HepG2 (cell line): ENCODE data around the gene CEP97. TPM values are rescaled to one million over a fixed set of nuclear protein-coding genes. Genes with fewer than 3 reads are reported as not detected.

ENCODE experiments used
- ATF1 ChIP-seq: IDR thresholded peaks from 2 replicates; pipeline ENCODE4 v1.6.1; 2016; ENCODE audit warnings: mild to moderate bottlenecking, control low read depth
- CREM ChIP-seq, 2 experiments: sonication (generic) in 1 of 2; formaldehyde crosslinking in 1 of 2; IDR thresholded peaks; 2 replicates each; pipeline versions ENCODE4 v1.4.0 to v1.6.1; 2016 to 2020; ENCODE audit warnings: antibody characterized with exemption in 1 of 2, mild to moderate bottlenecking in 1 of 2, missing genetic modification reagents in 1 of 2
- FIP1L1 ChIP-seq: fragments of 200-400 bp; formaldehyde crosslinking; IDR thresholded peaks from 2 replicates; pipeline ENCODE4 v1.6.1; 2018; ENCODE audit warnings: low read depth, mild to moderate bottlenecking, low read length, moderate library complexity, borderline replicate concordance; ENCODE audit not compliant: insufficient read depth
- GFI1 ChIP-seq: sonication (generic); formaldehyde crosslinking; IDR thresholded peaks from 2 replicates; pipeline ENCODE4 v1.5.0; 2020; ENCODE audit warnings: missing genetic modification reagents, mild to moderate bottlenecking, borderline replicate concordance
- HNF1A ChIP-seq, 2 experiments: sonication (generic) in 1 of 2; formaldehyde crosslinking in 1 of 2; IDR thresholded peaks; 2 replicates each; pipeline versions ENCODE4 v1.4.0 to v1.6.1; 2016 to 2020; ENCODE audit warnings: borderline replicate concordance in 1 of 2, low read depth in 1 of 2, mild to moderate bottlenecking in 1 of 2, missing genetic modification reagents in 1 of 2
- KAT7 ChIP-seq: IDR thresholded peaks from 2 replicates; pipeline ENCODE4 v1.6.1; 2018; ENCODE audit warnings: borderline replicate concordance, missing compliant biosample characterization
- MIER3 ChIP-seq: IDR thresholded peaks from 2 replicates; pipeline ENCODE4 v1.6.1; 2016; ENCODE audit warnings: missing compliant biosample characterization, borderline replicate concordance
- polyA plus RNA-seq, 8 experiments: library from polyadenylated mRNA; depleted of rRNA in 3 of 8; stranded (reverse) in 7 of 8; unstranded in 1 of 8; fragments of >200 nt; fragmentation: Illumina TruSeq in 4 of 8; extraction: Trizol in 4 of 8; gene quantifications; 2 replicates each; pipeline versions ENCODE4 v1.2.1 to v1.2.3, GENCODE V29; 2011 to 2016; ENCODE audit warnings: low read depth in 4 of 8, missing spikeins in 1 of 8, mixed read lengths in 1 of 8; ENCODE audit not compliant: insufficient read depth in 1 of 8
- total RNA-seq, 5 experiments: library from RNA; depleted of rRNA; stranded (reverse); fragments of >200 nt; fragmentation: Illumina TruSeq; extraction: Trizol; gene quantifications; 2 replicates each; pipeline ENCODE4 v1.2.3, GENCODE V29; 2016; ENCODE audit warnings: low read depth in 1 of 5
- TF ChIP-seq, protein P1 (sequence below): sonication (generic); formaldehyde crosslinking; IDR thresholded peaks from 2 replicates; pipeline ENCODE4 v1.4.0; 2020; ENCODE audit warnings: mild to moderate bottlenecking, missing genetic modification reagents
- TF ChIP-seq, protein P2 (sequence below): sonication (generic); formaldehyde crosslinking; IDR thresholded peaks from 2 replicates; pipeline ENCODE4 v1.4.0; 2020; ENCODE audit warnings: missing genetic modification reagents, borderline replicate concordance
- TF ChIP-seq, protein P3 (sequence below): sonication (generic); formaldehyde crosslinking; IDR thresholded peaks from 2 replicates; pipeline ENCODE4 v1.4.0; 2020; ENCODE audit warnings: missing genetic modification reagents

The CEP97 gene
- total and polyA plus RNA-seq, 2 of the 13 experiments (the other 11 are each of a cell fraction or from before 2014, with no cell fraction given) = 0.99 to 6.5 TPM

- TF ChIP-seq CREM (IDR thresholded peaks at IDR 0.05) (peak; percentile 99), CREM (CRISPR knock-in tag; IDR thresholded peaks at IDR 0.05) (peak; percentile 63; the same call in 1 of the 2 replicates), KAT7 (CRISPR knock-in tag) (peak; percentile 67), FIP1L1 (no peak), GFI1 (CRISPR knock-in tag) (no peak), MIER3 (peak; percentile 53; the same call in 1 of the 2 replicates), HNF1A (IDR thresholded peaks at IDR 0.05; ENCODE audit: low read depth) (no peak), HNF1A (CRISPR knock-in tag; IDR thresholded peaks at IDR 0.05; ENCODE audit: borderline replicate concordance) (peak; percentile 60; the same call in 1 of the 2 replicates), ATF1 (CRISPR knock-in tag) (peak; percentile 95)
- TF ChIP-seq, protein P1, sequence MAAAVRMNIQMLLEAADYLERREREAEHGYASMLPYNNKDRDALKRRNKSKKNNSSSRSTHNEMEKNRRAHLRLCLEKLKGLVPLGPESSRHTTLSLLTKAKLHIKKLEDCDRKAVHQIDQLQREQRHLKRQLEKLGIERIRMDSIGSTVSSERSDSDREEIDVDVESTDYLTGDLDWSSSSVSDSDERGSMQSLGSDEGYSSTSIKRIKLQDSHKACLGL (CRISPR knock-in tag) = no peak; the same call in none of the 2 replicates
- TF ChIP-seq, protein P2, sequence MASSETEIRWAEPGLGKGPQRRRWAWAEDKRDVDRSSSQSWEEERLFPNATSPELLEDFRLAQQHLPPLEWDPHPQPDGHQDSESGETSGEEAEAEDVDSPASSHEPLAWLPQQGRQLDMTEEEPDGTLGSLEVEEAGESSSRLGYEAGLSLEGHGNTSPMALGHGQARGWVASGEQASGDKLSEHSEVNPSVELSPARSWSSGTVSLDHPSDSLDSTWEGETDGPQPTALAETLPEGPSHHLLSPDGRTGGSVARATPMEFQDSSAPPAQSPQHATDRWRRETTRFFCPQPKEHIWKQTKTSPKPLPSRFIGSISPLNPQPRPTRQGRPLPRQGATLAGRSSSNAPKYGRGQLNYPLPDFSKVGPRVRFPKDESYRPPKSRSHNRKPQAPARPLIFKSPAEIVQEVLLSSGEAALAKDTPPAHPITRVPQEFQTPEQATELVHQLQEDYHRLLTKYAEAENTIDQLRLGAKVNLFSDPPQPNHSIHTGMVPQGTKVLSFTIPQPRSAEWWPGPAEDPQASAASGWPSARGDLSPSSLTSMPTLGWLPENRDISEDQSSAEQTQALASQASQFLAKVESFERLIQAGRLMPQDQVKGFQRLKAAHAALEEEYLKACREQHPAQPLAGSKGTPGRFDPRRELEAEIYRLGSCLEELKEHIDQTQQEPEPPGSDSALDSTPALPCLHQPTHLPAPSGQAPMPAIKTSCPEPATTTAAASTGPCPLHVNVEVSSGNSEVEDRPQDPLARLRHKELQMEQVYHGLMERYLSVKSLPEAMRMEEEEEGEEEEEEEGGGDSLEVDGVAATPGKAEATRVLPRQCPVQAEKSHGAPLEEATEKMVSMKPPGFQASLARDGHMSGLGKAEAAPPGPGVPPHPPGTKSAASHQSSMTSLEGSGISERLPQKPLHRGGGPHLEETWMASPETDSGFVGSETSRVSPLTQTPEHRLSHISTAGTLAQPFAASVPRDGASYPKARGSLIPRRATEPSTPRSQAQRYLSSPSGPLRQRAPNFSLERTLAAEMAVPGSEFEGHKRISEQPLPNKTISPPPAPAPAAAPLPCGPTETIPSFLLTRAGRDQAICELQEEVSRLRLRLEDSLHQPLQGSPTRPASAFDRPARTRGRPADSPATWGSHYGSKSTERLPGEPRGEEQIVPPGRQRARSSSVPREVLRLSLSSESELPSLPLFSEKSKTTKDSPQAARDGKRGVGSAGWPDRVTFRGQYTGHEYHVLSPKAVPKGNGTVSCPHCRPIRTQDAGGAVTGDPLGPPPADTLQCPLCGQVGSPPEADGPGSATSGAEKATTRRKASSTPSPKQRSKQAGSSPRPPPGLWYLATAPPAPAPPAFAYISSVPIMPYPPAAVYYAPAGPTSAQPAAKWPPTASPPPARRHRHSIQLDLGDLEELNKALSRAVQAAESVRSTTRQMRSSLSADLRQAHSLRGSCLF (CRISPR knock-in tag) = peak; percentile 61; the same call in 1 of the 2 replicates
- TF ChIP-seq, protein P3, sequence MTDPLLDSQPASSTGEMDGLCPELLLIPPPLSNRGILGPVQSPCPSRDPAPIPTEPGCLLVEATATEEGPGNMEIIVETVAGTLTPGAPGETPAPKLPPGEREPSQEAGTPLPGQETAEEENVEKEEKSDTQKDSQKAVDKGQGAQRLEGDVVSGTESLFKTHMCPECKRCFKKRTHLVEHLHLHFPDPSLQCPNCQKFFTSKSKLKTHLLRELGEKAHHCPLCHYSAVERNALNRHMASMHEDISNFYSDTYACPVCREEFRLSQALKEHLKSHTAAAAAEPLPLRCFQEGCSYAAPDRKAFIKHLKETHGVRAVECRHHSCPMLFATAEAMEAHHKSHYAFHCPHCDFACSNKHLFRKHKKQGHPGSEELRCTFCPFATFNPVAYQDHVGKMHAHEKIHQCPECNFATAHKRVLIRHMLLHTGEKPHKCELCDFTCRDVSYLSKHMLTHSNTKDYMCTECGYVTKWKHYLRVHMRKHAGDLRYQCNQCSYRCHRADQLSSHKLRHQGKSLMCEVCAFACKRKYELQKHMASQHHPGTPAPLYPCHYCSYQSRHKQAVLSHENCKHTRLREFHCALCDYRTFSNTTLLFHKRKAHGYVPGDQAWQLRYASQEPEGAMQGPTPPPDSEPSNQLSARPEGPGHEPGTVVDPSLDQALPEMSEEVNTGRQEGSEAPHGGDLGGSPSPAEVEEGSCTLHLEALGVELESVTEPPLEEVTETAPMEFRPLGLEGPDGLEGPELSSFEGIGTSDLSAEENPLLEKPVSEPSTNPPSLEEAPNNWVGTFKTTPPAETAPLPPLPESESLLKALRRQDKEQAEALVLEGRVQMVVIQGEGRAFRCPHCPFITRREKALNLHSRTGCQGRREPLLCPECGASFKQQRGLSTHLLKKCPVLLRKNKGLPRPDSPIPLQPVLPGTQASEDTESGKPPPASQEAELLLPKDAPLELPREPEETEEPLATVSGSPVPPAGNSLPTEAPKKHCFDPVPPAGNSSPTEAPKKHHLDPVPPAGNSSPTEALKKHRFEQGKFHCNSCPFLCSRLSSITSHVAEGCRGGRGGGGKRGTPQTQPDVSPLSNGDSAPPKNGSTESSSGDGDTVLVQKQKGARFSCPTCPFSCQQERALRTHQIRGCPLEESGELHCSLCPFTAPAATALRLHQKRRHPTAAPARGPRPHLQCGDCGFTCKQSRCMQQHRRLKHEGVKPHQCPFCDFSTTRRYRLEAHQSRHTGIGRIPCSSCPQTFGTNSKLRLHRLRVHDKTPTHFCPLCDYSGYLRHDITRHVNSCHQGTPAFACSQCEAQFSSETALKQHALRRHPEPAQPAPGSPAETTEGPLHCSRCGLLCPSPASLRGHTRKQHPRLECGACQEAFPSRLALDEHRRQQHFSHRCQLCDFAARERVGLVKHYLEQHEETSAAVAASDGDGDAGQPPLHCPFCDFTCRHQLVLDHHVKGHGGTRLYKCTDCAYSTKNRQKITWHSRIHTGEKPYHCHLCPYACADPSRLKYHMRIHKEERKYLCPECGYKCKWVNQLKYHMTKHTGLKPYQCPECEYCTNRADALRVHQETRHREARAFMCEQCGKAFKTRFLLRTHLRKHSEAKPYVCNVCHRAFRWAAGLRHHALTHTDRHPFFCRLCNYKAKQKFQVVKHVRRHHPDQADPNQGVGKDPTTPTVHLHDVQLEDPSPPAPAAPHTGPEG (CRISPR knock-in tag) = peak; percentile 73
Observed at GRCh38 chr3:101676765-101677435, 47.5 kb upstream of the CEP97 start, which contains the start of gene ZBTB11 (continued).
